Left ventricle myocardium inferior (tissue), 1 donor: ENCODE results near the gene ATP6V1A. TPM values are rescaled to one million over a fixed set of nuclear protein-coding genes. Genes with fewer than 3 reads are reported as not detected.
A peak's percentile ranks its signal among the peaks of the same experiment; 100 is the strongest.

Experiments used
- DNase-seq: peaks from one replicate; pipeline ENCODE4 v3.0.0-alpha.2; 2020
- H3K27ac ChIP-seq: fragments of 200-600 bp; replicated peaks from 2 replicates; pipeline ENCODE4 v1.8.0; 2021
- H3K27me3 ChIP-seq: fragments of 200-600 bp; 2 replicates; pipeline ENCODE4 v1.8.0; 2021; ENCODE audit warnings: low read depth
- H3K36me3 ChIP-seq: fragments of 200-600 bp; 2 replicates; pipeline ENCODE4 v1.8.0; 2021
- H3K4me1 ChIP-seq: fragments of 200-600 bp; 2 replicates; pipeline ENCODE4 v1.8.0; 2021
- H3K4me3 ChIP-seq: fragments of 200-600 bp; 2 replicates; pipeline ENCODE4 v1.8.0; 2021; ENCODE audit warnings: mild to moderate bottlenecking, moderate library complexity
- H3K9me3 ChIP-seq: fragments of 200-600 bp; replicated peaks from 2 replicates; pipeline ENCODE4 v1.8.0; 2021
- CTCF ChIP-seq: fragments of 200-600 bp; IDR thresholded peaks from 2 replicates; pipeline ENCODE4 v1.8.0; 2021; ENCODE audit warnings: antibody characterized with exemption, mild to moderate bottlenecking, borderline replicate concordance
- intact Hi-C: fragments of 100-400 bp; cut with micrococcal nuclease; formaldehyde crosslinking; loops from one replicate; pipeline ENCODE4 v1.11.0; 2022
- long read RNA-seq: library from polyadenylated mRNA; unstranded; transcript quantifications from one replicate; pipeline ENCODE4 v2.0.0, GENCODE V29; 2021
- total RNA-seq: library from RNA; stranded (reverse); fragmentation: NEBNext Ultra II Directional; extraction: Animal tissue kit (Norgen Biotek cat#: 25700); gene quantifications from one replicate; pipeline ENCODE4 v1.2.1, GENCODE V29; 2021
- donor health status: DM: no; HTN: yes; CAD: no; lungs with severe emphysema.

Gene ATP6V1A
- total RNA-seq: 21.4 TPM
- long read RNA-seq, full-length matches to known transcripts: 3 of 5 reads
- long read RNA-seq, partial matches to known transcripts: 1 of 5 reads
- long read RNA-seq, other reads (novel, unspliced or antisense): 1 of 5 reads

- TF ChIP-seq CTCF: no peak
- Histone ChIP-seq H3K36me3 (no peaks in the 10 kb centered on the region), H3K4me1 (peaks cover 81% of the 10 kb centered on the region), H3K9me3 (no peaks in the 10 kb centered on the region), H3K27ac (peak within 1 kb of the TSS; percentile 100), H3K27me3 (no peaks in the 10 kb centered on the region), H3K4me3 (peak within 1 kb of the TSS; percentile 93)
- peak; percentile 89 for DNase-seq
- intact Hi-C loops: no loop called here
These were observed at the start of gene ATP6V1A for GRCh38 chr3:113746548-113747282. Gene ATP6V1A (plus strand): TSS chr3:113747035. CDS start chr3:113778754, 31,719 bp downstream.

- intact Hi-C loops: no loop called here
- H3K27me3 ChIP-seq: no peaks in the 10 kb centered on the region
- H3K36me3 ChIP-seq: no peaks in the 10 kb centered on the region
- H3K9me3 ChIP-seq: no peaks in the 10 kb centered on the region
- DNase-seq: no peak
- peak overlapping the region; percentile 100 for H3K27ac ChIP-seq
- peak overlapping the region; percentile 88 for H3K4me3 ChIP-seq
- peaks cover 61% of the 10 kb centered on the region for H3K4me1 ChIP-seq
- no peak for TF ChIP-seq CTCF
These were observed 49.2 kb upstream of the ATP6V1A start for GRCh38 chr3:113697500-113698090.

- Histone ChIP-seq H3K9me3 (no peaks in the 10 kb centered on the region), H3K27me3 (no peaks in the 10 kb centered on the region), H3K4me3 (peak overlapping the region; percentile 88), H3K27ac (peak overlapping the region; percentile 100), H3K4me1 (peaks cover 55% of the 10 kb centered on the region), H3K36me3 (no peaks in the 10 kb centered on the region)
- no peak for TF ChIP-seq CTCF
- no peak for DNase-seq
- intact Hi-C loops: no loop called here
These were observed 48.6 kb upstream of the ATP6V1A start for GRCh38 chr3:113698213-113698742.

GRCh38 chr3:113698956-113699355, 47.9 kb upstream of the ATP6V1A start:
- intact Hi-C loops: no loop called here
- no peaks in the 10 kb centered on the region for H3K27me3 ChIP-seq
- peak overlapping the region; percentile 100 for H3K27ac ChIP-seq
- H3K4me1 ChIP-seq: peaks cover 48% of the 10 kb centered on the region
- no peak for DNase-seq
- no peaks in the 10 kb centered on the region for H3K9me3 ChIP-seq
- H3K4me3 ChIP-seq: peak overlapping the region; percentile 51
- H3K36me3 ChIP-seq: no peaks in the 10 kb centered on the region
- TF ChIP-seq CTCF: no peak

- Histone ChIP-seq H3K4me3 (no peak overlapping the region), H3K27ac (no peak overlapping the region), H3K36me3 (no peaks in the 10 kb centered on the region), H3K27me3 (peaks cover 21% of the 10 kb centered on the region), H3K4me1 (no peaks in the 10 kb centered on the region), H3K9me3 (no peaks in the 10 kb centered on the region)
- no peak for DNase-seq
- no peak for TF ChIP-seq CTCF
- intact Hi-C loops: no loop called here
These were observed 39.0 kb upstream of the ATP6V1A start for GRCh38 chr3:113707835-113708234.
